ENCODE measurements around the gene MEST. TPM values are rescaled to one million over a fixed set of nuclear protein-coding genes. Genes with fewer than 3 reads are reported as not detected.

The MEST gene
- polyA plus RNA-seq, 3 donors, result 1.1 to 3.1 (median 1.8) TPM

- intact Hi-C loops (cut with micrococcal nuclease), result no loop called here
- no peak overlapping the region for H3K4me2 ChIP-seq (replicated peaks; ENCODE audit: extremely low read depth, low read length, poor library complexity, severe bottlenecking)
- H3K36me3 ChIP-seq (replicated peaks in 1 of 2; ENCODE audit: control insufficient read depth in 1 of 2, insufficient read depth in 2 of 2, low read length in 2 of 2), result peaks cover 0 to 37% of the 10 kb centered on the region in 2 donors
- H3K9me3 Mint-ChIP-seq, result no peaks in the 10 kb centered on the region
- H3K27me3 Mint-ChIP-seq (ENCODE audit: low read depth in 3 of 3), result no peaks in the 10 kb centered on the region
- no peaks in the 10 kb centered on the region for H4K20me1 ChIP-seq (ENCODE audit: insufficient read depth, low read length)
- TF ChIP-seq, protein P1, sequence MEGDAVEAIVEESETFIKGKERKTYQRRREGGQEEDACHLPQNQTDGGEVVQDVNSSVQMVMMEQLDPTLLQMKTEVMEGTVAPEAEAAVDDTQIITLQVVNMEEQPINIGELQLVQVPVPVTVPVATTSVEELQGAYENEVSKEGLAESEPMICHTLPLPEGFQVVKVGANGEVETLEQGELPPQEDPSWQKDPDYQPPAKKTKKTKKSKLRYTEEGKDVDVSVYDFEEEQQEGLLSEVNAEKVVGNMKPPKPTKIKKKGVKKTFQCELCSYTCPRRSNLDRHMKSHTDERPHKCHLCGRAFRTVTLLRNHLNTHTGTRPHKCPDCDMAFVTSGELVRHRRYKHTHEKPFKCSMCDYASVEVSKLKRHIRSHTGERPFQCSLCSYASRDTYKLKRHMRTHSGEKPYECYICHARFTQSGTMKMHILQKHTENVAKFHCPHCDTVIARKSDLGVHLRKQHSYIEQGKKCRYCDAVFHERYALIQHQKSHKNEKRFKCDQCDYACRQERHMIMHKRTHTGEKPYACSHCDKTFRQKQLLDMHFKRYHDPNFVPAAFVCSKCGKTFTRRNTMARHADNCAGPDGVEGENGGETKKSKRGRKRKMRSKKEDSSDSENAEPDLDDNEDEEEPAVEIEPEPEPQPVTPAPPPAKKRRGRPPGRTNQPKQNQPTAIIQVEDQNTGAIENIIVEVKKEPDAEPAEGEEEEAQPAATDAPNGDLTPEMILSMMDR (IDR thresholded peaks at IDR 0.05), result no peak
- H3K4me1 ChIP-seq (ENCODE audit: control insufficient read depth in 1 of 2, insufficient read depth in 2 of 2, low read length in 2 of 2), result no peaks in the 10 kb centered on the region
- peaks cover 4 to 5% of the 10 kb centered on the region in 2 donors for H3K36me3 Mint-ChIP-seq
- 100% methylated on average over 1 of the region's 1 CpG for WGBS (ENCODE audit: insufficient coverage)
- no peak overlapping the region for H2AFZ ChIP-seq (ENCODE audit: insufficient read depth, low read depth, low read length, poor library complexity, severe bottlenecking)
- no peak overlapping the region for H3K27ac ChIP-seq (ENCODE audit: low read depth in 1 of 2, low read length in 2 of 2)
- no peaks in the 10 kb centered on the region for H3K4me1 Mint-ChIP-seq
- no peak for DNase-seq
- H3K9me3 ChIP-seq (replicated peaks in 1 of 2; ENCODE audit: control insufficient read depth in 1 of 2, insufficient read depth in 1 of 2, low read length in 2 of 2), result no peaks in the 10 kb centered on the region
- H3K4me3 ChIP-seq (replicated peaks in 1 of 3; ENCODE audit: low read depth in 2 of 3, low read length in 3 of 3), result no peak overlapping the region
- H3K79me2 ChIP-seq (ENCODE audit: insufficient read depth, low read length), result no peaks in the 10 kb centered on the region
- H3K27me3 ChIP-seq (ENCODE audit: control insufficient read depth in 2 of 2, insufficient read depth in 2 of 2, low read length in 2 of 2), result no peaks in the 10 kb centered on the region
- H3K4me3 Mint-ChIP-seq, result no peak overlapping the region
- no peak overlapping the region for H3K27ac Mint-ChIP-seq
- H3K9ac ChIP-seq (ENCODE audit: insufficient read depth, low read length, poor library complexity, severe bottlenecking), result no peak overlapping the region
Observed at GRCh38 chr7:130513447-130513846, 21.6 kb downstream of the MEST start.

DNA sequence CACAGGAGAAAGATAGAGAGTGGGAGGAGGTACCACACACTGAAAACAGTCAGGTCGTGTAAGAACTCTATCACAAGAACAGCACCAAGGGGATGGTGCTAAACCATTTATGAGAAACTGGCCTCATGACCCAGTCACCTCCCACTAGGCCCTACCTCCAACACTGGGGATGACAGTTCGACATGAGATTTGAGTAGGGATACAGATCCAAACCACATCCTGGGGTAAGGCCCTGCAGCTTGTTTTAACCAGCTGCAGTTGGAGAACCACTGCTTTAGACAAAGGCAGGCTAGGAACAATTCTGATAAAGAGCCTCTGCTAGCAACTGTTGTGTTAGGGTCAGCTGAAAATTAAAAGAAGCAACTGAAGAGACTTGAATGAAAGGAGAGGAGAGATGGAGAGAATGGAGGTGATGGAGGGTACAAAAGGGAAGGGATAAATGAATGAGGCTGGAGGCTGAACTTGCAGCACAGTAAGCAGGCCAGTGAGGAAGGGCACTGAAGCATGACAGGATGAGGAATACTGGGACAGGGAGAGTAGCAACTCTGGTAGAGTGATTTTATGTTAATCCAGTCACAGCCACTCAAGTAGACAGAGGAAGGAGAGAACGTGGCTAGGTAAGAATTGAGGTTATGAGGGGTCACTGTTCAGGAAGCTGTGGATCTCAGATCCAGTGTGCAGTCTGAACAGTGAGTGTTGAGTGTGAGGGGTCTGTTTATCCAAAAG, 23.6 kb downstream of the MEST start:
- Mint-ChIP-seq H3K4me3 (no peak overlapping the region), H3K4me1 (no peaks in the 10 kb centered on the region), H3K27ac (no peak overlapping the region), H3K36me3 (peaks cover 2% of the 10 kb centered on the region in 2 donors), H3K9me3 (no peaks in the 10 kb centered on the region), H3K27me3 (ENCODE audit: low read depth in 3 of 3) (no peaks in the 10 kb centered on the region)
- Histone ChIP-seq H3K9ac (ENCODE audit: insufficient read depth, low read length, poor library complexity, severe bottlenecking) (no peak overlapping the region), H3K79me2 (ENCODE audit: insufficient read depth, low read length) (no peaks in the 10 kb centered on the region), H3K4me2 (replicated peaks; ENCODE audit: extremely low read depth, low read length, poor library complexity, severe bottlenecking) (no peak overlapping the region), H4K20me1 (ENCODE audit: insufficient read depth, low read length) (no peaks in the 10 kb centered on the region), H2AFZ (ENCODE audit: insufficient read depth, low read depth, low read length, poor library complexity, severe bottlenecking) (no peak overlapping the region), H3K4me1 (ENCODE audit: control insufficient read depth in 1 of 2, insufficient read depth in 2 of 2, low read length in 2 of 2) (no peaks in the 10 kb centered on the region), H3K27me3 (ENCODE audit: control insufficient read depth in 2 of 2, insufficient read depth in 2 of 2, low read length in 2 of 2) (no peaks in the 10 kb centered on the region), H3K4me3 (replicated peaks in 1 of 3; ENCODE audit: low read depth in 2 of 3, low read length in 3 of 3) (no peak overlapping the region), H3K27ac (ENCODE audit: low read depth in 1 of 2, low read length in 2 of 2) (no peak overlapping the region), H3K36me3 (replicated peaks in 1 of 2; ENCODE audit: control insufficient read depth in 1 of 2, insufficient read depth in 2 of 2, low read length in 2 of 2) (peaks cover 0 to 25% of the 10 kb centered on the region in 2 donors), H3K9me3 (replicated peaks in 1 of 2; ENCODE audit: control insufficient read depth in 1 of 2, insufficient read depth in 1 of 2, low read length in 2 of 2) (no peaks in the 10 kb centered on the region)
- no peak for DNase-seq
- intact Hi-C loops (cut with micrococcal nuclease), result no loop called here
- TF ChIP-seq, protein P1 (IDR thresholded peaks at IDR 0.05), result no peak
- 60% methylated on average over 1 of the region's 3 CpGs for WGBS (ENCODE audit: insufficient coverage)
